ENCODE measurements around the gene INO80. TPM values are rescaled to one million over a fixed set of nuclear protein-coding genes. Genes with fewer than 3 reads are reported as not detected.
A peak's percentile ranks its signal among the peaks of the same experiment; 100 is the strongest.

The INO80 gene
- total RNA-seq, 1 experiment from 2014 or later = 38.4 TPM

DNA sequence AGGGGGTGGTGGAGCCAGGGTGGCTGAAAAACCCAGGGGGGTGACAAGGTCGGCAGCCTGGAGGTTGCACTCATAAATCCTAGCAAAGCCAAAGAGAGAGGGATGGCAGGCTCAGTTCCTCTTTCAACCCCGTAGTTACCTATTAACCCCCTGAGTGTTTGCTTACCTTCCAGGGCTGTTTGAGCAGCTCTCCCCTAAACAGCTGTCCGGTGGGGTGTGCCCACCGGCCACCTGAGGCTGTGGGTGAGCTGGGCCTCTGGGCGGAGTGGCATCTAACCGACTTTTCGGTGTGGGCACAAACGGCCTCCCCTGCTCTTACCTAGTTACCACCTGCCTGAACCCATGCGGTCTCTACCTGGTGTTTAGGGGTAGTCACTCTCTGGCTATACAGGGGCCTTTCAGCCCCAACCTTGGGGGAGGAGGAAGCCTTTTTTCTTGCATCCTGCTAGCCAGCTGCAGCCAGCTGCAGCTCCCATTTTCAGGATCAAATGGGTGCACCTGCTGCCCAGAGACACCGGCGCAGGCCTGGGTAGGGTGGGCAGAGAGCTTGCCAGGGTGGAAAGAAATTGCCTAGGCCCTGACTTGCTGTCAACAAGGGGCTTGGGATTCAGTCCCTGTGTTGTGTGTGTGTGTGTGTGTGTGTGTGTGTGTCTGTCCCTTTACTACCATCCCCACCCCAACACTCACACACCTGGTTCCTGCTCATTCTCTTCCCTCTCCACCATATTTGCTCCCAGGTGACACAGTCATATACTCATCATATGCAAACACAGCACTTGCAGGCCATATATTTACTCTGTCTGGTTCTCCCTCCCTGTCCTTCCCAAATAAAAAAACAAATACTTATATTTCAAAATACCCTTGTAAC, 183.2 kb downstream of the INO80 start:
- TF ChIP-seq, protein P1, sequence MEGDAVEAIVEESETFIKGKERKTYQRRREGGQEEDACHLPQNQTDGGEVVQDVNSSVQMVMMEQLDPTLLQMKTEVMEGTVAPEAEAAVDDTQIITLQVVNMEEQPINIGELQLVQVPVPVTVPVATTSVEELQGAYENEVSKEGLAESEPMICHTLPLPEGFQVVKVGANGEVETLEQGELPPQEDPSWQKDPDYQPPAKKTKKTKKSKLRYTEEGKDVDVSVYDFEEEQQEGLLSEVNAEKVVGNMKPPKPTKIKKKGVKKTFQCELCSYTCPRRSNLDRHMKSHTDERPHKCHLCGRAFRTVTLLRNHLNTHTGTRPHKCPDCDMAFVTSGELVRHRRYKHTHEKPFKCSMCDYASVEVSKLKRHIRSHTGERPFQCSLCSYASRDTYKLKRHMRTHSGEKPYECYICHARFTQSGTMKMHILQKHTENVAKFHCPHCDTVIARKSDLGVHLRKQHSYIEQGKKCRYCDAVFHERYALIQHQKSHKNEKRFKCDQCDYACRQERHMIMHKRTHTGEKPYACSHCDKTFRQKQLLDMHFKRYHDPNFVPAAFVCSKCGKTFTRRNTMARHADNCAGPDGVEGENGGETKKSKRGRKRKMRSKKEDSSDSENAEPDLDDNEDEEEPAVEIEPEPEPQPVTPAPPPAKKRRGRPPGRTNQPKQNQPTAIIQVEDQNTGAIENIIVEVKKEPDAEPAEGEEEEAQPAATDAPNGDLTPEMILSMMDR (conservative IDR thresholded peaks at IDR 0.05; ENCODE audit: low read depth, low read length) = no peak
- TF ChIP-seq EZH2phosphoT487 (IDR thresholded peaks at IDR 0.05; ENCODE audit: borderline replicate concordance, low read length) = no peak
- no peak for TF ChIP-seq EZH2 (IDR thresholded peaks at IDR 0.05; ENCODE audit: low read length, unreplicated experiment)
- 0 out of 2 replicates have a peak overlapping the region, but pooled peaks have one; percentile 40 for H2AFZ ChIP-seq (ENCODE audit: low read length)
- peak overlapping the region; percentile 80 for H3K4me2 ChIP-seq (ENCODE audit: low read length)
- POLR2A ChIA-PET (ENCODE audit: unreplicated experiment) = no interaction called here
- no peaks in the 10 kb centered on the region for H3K36me3 ChIP-seq (ENCODE audit: low read depth, low read length)
- H3K79me2 ChIP-seq (ENCODE audit: low read length) = no peaks in the 10 kb centered on the region
- no peaks in the 10 kb centered on the region for H4K20me1 ChIP-seq (ENCODE audit: low read length)
- peak; percentile 77 for DNase-seq
- no peaks in the 10 kb centered on the region for H3K9me3 ChIP-seq (ENCODE audit: low read length)
- peaks cover 58% of the 10 kb centered on the region for H3K4me1 ChIP-seq (ENCODE audit: insufficient read depth, low read length)
- peak; percentile 30 for ATAC-seq
- BruUV-seq (replicated peaks) = no TSS peak
- H3K4me3 ChIP-seq (ENCODE audit: low read length) = no peak overlapping the region
- intact Hi-C loops (cut with micrococcal nuclease) = loop anchor here (10.0 kb wide), 1 partner anchor 252 kb away; no protein-coding TSS in a partner anchor
- H3K27me3 ChIP-seq (ENCODE audit: low read length) = peaks cover 8% of the 10 kb centered on the region
- H3K9me2 ChIP-seq (replicated peaks; ENCODE audit: low read length) = no peaks in the 10 kb centered on the region
- H3K27ac ChIP-seq (ENCODE audit: low read length) = peak overlapping the region; percentile 73
- H3K9ac ChIP-seq (ENCODE audit: low read length) = no peak overlapping the region
- H3F3A ChIP-seq (ENCODE audit: low read length, unreplicated experiment) = no peaks in the 10 kb centered on the region
- CTCF ChIA-PET = interaction anchor here (1.4 kb wide), 1 partner anchor 8 kb away, joined by 5 read pairs; no protein-coding TSS in a partner anchor

DNA sequence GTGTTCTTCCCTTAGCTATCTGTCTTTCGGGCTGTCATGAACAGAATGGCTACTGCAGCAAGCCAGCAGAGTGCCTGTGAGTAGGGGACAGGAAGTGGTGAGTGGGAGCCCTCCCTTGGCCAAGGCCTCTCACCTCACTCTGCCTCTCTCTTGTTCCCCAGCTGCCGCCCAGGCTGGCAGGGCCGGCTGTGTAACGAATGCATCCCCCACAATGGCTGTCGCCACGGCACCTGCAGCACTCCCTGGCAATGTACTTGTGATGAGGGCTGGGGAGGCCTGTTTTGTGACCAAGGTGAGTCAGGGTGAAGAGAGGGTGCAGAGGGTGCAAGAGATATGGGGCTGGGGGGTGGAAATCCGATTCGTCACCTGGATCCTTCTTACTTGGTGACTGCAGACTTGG, 183.9 kb downstream of the INO80 start:
- H3K27ac ChIP-seq (ENCODE audit: low read length) = no peak overlapping the region
- no peak overlapping the region for H2AFZ ChIP-seq (ENCODE audit: low read length)
- H3K4me2 ChIP-seq (ENCODE audit: low read length) = no peak overlapping the region
- H3K9me2 ChIP-seq (replicated peaks; ENCODE audit: low read length) = no peaks in the 10 kb centered on the region
- TF ChIP-seq EZH2phosphoT487 (IDR thresholded peaks at IDR 0.05; ENCODE audit: borderline replicate concordance, low read length) (no peak), EZH2 (IDR thresholded peaks at IDR 0.05; ENCODE audit: low read length, unreplicated experiment) (no peak)
- TF ChIP-seq, protein P1 (conservative IDR thresholded peaks at IDR 0.05; ENCODE audit: low read depth, low read length) = no peak
- intact Hi-C loops (cut with micrococcal nuclease) = loop anchor here (10.0 kb wide), 1 partner anchor 253 kb away; no protein-coding TSS in a partner anchor
- DNase-seq (no peak), ATAC-seq (no peak)
- BruUV-seq (replicated peaks) = no TSS peak
- ChIA-PET CTCF (interaction anchor here (1.4 kb wide), 1 partner anchor 9 kb away, joined by 5 read pairs; no protein-coding TSS in a partner anchor), POLR2A (ENCODE audit: unreplicated experiment) (no interaction called here)
- H3K4me1 ChIP-seq (ENCODE audit: insufficient read depth, low read length) = peaks cover 52% of the 10 kb centered on the region
- no peak overlapping the region for H3K4me3 ChIP-seq (ENCODE audit: low read length)
- no peaks in the 10 kb centered on the region for H3K9me3 ChIP-seq (ENCODE audit: low read length)
- H3K27me3 ChIP-seq (ENCODE audit: low read length) = peaks cover 15% of the 10 kb centered on the region
- no peaks in the 10 kb centered on the region for H3F3A ChIP-seq (ENCODE audit: low read length, unreplicated experiment)
- no peak overlapping the region for H3K9ac ChIP-seq (ENCODE audit: low read length)
- H4K20me1 ChIP-seq (ENCODE audit: low read length) = no peaks in the 10 kb centered on the region
- H3K36me3 ChIP-seq (ENCODE audit: low read depth, low read length) = no peaks in the 10 kb centered on the region
- no peaks in the 10 kb centered on the region for H3K79me2 ChIP-seq (ENCODE audit: low read length)
